SK-N-MC (cell line): ENCODE results near the gene PNPLA8.
A peak's percentile ranks its signal among the peaks of the same experiment; 100 is the strongest.
"Not testable (repeated sequence)": the region's sequence is repeated elsewhere in the genome, so short reads cannot be mapped to it uniquely, and the experiment has no call there.

Experiments used
- DNase-seq: peaks from one replicate; pipeline ENCODE4 v3.0.0-alpha.2; 2011; ENCODE audit warnings: low read depth, low spot score
- H3K27ac ChIP-seq: fragments of 200-600 bp; sonication (generic); 2 replicates; pipeline ENCODE4 v1.5.1; 2016; ENCODE audit warnings: mixed run types
- H3K36me3 ChIP-seq: fragments of 200-600 bp; sonication (generic); 2 replicates; pipeline ENCODE4 v1.6.1; 2017; ENCODE audit warnings: antibody characterized with exemption, low read length, mixed read lengths; ENCODE audit not compliant: insufficient read depth
- H3K4me3 ChIP-seq: fragments of 200-600 bp; sonication (generic); 2 replicates; pipeline ENCODE4 v1.5.1; 2016
- H3K9ac ChIP-seq: fragments of 200-600 bp; sonication (generic); 2 replicates; pipeline ENCODE4 v1.8.0; 2017; ENCODE audit warnings: mixed run types, mixed read lengths; ENCODE audit not compliant: insufficient read length
- H3K9me3 ChIP-seq: fragments of 200-600 bp; sonication (generic); 2 replicates; pipeline ENCODE4 v1.6.1; 2017; ENCODE audit warnings: low read depth, mild to moderate bottlenecking, antibody characterized with exemption, low read length, moderate library complexity, mixed read lengths
- EZH2 ChIP-seq: fragments of 200-600 bp; sonication (generic); IDR thresholded peaks from one replicate; pipeline ENCODE4 v1.6.1; 2017; ENCODE audit warnings: antibody characterized with exemption
- FOXP2 ChIP-seq: optimal IDR thresholded peaks from 2 replicates; pipeline ENCODE3; 2011; ENCODE audit warnings: mild to moderate bottlenecking, moderate library complexity; ENCODE audit not compliant: insufficient read depth; ENCODE audit errors: extremely low read length, control extremely low read depth
- POLR2AphosphoS5 ChIP-seq: IDR thresholded peaks from 2 replicates; pipeline ENCODE4 v1.6.1; 2012; ENCODE audit warnings: mild to moderate bottlenecking, low read depth, low read length, borderline replicate concordance

The PNPLA8 gene

DNA sequence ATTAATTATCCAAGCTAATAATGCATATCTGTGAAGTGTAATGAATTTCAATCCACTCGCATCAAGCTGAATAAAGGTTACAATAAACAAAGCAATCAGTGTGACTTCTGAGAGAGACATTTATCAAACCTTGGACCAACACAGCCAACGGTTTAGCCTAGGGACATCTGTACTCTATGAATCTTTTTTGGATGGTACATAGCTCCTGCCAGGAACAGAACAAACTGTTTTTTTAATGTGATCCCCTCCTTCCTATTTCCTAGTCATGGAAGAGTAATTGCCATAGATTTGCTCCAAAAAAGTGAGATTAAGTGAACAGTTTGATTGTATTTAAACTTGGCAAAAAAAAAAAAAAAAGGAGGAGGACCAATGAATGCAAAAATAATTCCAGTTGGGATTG lies 58.5 kb downstream of the PNPLA8 start:
- Histone ChIP-seq H3K27ac (no peak overlapping the region), H3K9ac (no peak overlapping the region), H3K9me3 (no peaks in the 10 kb centered on the region), H3K4me3 (no peak overlapping the region), H3K36me3 (no peaks in the 10 kb centered on the region)
- TF ChIP-seq FOXP2 (no peak), POLR2AphosphoS5 (no peak), EZH2 (no peak)
- DNase-seq: no peak

DNA sequence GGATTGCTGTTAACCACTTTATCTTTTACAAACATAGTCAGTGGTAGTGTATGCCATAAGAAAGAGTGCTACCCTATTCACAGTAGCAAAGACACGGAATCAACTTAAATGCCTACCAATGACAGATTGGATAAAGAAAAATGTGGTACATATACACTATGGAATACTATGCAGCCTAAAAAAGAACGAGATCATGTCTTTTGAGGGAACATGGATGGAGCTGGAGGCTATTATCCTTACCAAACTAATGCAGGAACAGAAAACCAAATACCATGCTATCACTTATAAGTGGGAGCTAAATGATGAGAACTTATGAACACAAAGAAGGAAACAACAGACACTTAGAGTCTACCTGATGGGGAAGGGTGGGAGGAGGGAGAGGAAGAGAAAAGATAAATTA lies 59.6 kb downstream of the PNPLA8 start:
- not testable (repeated sequence) for H3K36me3 ChIP-seq, DNase-seq, H3K9me3 ChIP-seq, H3K27ac ChIP-seq, H3K4me3 ChIP-seq, H3K9ac ChIP-seq

GRCh38 chr7:108464743-108465142 lies 61.2 kb downstream of the PNPLA8 start:
- TF ChIP-seq EZH2 (no peak), FOXP2 (no peak), POLR2AphosphoS5 (no peak)
- H3K9ac ChIP-seq: no peak overlapping the region

DNA sequence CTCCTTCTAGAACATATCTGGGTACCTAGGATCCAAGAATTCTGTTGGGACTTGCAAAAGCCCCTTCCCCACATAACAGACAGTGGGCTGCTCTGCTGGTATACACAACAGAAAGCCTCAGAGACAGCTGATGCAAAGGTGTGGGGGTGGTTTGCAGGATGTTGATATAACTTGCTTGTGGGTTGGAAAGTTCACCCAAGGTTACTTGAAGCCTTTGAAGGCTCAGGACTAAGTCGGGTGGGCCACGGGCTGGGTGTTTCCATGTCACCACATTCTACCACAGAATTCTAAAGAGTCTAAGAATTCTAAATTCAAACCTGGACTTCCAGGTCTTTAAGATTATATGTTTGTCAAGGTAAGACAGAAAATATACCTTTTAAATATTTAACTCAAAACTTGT lies 62.3 kb downstream of the PNPLA8 start:
- no peak overlapping the region for H3K27ac ChIP-seq
- H3K4me3 ChIP-seq: no peak overlapping the region
- TF ChIP-seq FOXP2 (no peak), POLR2AphosphoS5 (no peak), EZH2 (no peak)
- no peaks in the 10 kb centered on the region for H3K9me3 ChIP-seq
- no peak for DNase-seq
- H3K36me3 ChIP-seq: no peaks in the 10 kb centered on the region
- no peak overlapping the region for H3K9ac ChIP-seq

More at GRCh38 chr7:108464743-108465142, 61.2 kb downstream of the PNPLA8 start:
- no peak overlapping the region for H3K4me3 ChIP-seq
- H3K27ac ChIP-seq: no peak overlapping the region
- H3K9me3 ChIP-seq: no peaks in the 10 kb centered on the region
- H3K36me3 ChIP-seq: no peaks in the 10 kb centered on the region
- no peak for DNase-seq

- DNase-seq: no peak
- TF ChIP-seq FOXP2 (no peak), EZH2 (no peak), POLR2AphosphoS5 (no peak)
- no peak overlapping the region for H3K4me3 ChIP-seq
- no peaks in the 10 kb centered on the region for H3K9me3 ChIP-seq
- no peaks in the 10 kb centered on the region for H3K36me3 ChIP-seq
- no peak overlapping the region for H3K9ac ChIP-seq
- H3K27ac ChIP-seq: no peak overlapping the region
Measured at GRCh38 chr7:108461840-108462239, 64.1 kb downstream of the PNPLA8 start.

DNA sequence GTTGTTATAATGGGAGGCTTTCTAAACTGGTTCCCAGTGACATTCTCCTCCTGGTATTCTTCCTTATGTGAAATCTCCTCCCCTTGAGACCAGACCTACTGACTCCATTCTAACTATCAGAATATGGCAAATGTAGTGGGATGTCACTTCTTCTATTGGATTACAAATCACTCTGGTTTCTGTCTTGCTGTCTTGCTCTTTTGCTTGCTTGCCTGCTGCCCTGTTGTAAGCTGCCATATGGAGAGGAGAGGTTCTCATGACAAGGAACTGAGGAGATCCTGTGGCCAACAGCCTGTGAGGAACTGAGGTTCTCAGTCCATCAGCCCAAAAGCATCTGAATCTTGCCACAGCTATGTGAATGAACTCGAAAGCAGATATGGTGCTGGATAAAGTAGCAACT lies 65.0 kb downstream of the PNPLA8 start:
- Histone ChIP-seq H3K36me3 (no peaks in the 10 kb centered on the region), H3K9ac (no peak overlapping the region), H3K27ac (no peak overlapping the region), H3K9me3 (no peaks in the 10 kb centered on the region), H3K4me3 (no peak overlapping the region)
- no peak for DNase-seq
- TF ChIP-seq POLR2AphosphoS5 (no peak), EZH2 (no peak), FOXP2 (no peak)

DNA sequence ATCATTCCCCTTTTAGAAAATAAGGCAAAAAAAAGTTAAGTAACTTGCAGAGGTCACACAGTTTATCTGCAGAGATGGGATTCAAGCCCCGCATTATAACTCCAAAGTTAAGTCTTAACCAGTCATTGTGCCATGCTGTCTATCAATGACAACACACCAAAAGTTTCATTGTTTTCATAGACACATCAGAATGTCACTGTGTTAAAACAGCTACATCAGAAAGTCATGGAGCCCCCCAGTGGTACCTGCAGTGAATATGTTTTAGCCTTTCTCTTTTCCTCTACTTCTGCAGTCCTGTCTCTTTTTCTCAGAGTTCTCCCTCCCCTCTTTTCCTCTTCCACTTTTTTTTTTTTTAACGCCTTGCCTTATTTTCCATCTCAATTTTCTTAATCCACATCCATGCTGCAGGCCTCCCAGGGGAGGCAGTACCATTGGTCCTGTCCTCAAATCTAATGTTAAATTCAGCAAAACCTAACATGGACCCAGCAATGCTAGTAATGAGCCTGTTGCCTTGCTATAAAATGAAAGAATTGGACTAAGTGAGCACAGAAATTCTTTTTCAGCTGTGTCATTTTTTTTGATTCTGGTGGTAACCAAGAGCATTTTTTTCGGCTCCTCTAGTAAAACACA lies 65.9 kb downstream of the PNPLA8 start:
- no peak overlapping the region for H3K4me3 ChIP-seq
- no peaks in the 10 kb centered on the region for H3K36me3 ChIP-seq
- no peak overlapping the region for H3K9ac ChIP-seq
- DNase-seq: no peak
- no peak for TF ChIP-seq FOXP2
- TF ChIP-seq EZH2: no peak
- no peak for TF ChIP-seq POLR2AphosphoS5
- H3K27ac ChIP-seq: no peak overlapping the region
- no peaks in the 10 kb centered on the region for H3K9me3 ChIP-seq

DNA sequence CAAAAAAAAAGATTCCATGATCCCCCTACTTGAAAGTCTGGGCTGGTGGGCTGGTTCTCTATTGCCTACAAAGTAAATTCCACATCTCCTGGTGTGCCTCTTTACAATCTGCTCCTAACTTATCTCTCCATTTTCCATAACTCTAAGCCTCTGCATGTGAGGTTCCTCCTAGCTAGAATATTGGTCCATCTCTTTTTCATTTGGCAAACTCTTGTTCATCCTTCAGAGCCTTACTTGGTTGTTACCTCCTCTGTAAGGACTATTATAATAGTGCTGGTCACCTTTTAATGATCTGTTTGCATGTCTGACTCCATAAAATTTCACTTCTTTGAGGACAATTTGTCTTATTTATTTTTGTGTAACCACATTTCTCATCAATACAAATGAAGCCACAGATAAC lies 68.1 kb downstream of the PNPLA8 start:
- Histone ChIP-seq H3K9me3 (no peaks in the 10 kb centered on the region), H3K9ac (no peak overlapping the region), H3K36me3 (no peaks in the 10 kb centered on the region), H3K27ac (no peak overlapping the region), H3K4me3 (no peak overlapping the region)
- DNase-seq: no peak
- TF ChIP-seq POLR2AphosphoS5 (no peak), FOXP2 (no peak), EZH2 (no peak)

DNA sequence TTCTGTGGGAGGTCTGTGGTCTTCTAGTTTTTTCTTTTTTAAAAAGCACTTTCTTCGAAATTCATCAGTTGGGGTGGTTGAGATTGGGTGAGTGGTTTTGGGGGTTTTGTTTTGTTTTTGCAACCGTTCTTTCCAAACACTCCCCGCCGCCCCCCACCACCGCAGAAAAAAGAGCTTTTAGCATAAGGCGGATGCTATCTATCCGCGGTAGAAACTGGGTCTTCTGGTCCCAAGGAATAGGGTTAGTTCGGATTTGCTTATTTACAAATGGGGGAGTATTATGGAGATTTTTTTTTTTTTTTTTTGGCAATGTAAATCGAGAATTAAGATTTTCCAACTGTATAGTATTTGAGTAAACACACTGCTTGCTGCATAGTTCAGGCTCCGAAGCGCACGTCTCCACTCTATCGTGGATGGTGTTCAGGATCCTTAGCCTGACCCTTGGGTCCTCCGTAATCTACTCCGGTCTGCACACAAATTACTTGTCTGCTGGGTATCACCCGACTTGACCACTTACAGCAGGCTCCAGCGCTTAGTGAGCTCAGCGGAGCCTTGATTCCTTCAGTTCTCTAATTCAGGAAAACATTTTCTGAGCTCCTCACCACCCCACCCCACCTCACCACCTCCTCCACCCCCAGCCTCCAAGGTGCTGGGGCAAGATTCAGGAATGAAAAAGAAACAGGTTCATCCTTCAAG lies 68.9 kb downstream of the PNPLA8 start:
- Histone ChIP-seq H3K27ac (no peak overlapping the region), H3K4me3 (peak overlapping the region; percentile 85), H3K9me3 (no peaks in the 10 kb centered on the region), H3K36me3 (no peaks in the 10 kb centered on the region), H3K9ac (no peak overlapping the region)
- no peak for TF ChIP-seq FOXP2
- no peak for TF ChIP-seq POLR2AphosphoS5
- no peak for TF ChIP-seq EZH2
- DNase-seq: no peak
